ENCODE measurements around the gene KRTAP10-1. TPM values are rescaled to one million over a fixed set of nuclear protein-coding genes. Genes with fewer than 3 reads are reported as not detected.
"Not testable (repeated sequence)": the region's sequence is repeated elsewhere in the genome, so short reads cannot be mapped to it uniquely, and the experiment has no call there.

Gene KRTAP10-1
- total RNA-seq, 1 donor from 2014 or later = not detected

DNA sequence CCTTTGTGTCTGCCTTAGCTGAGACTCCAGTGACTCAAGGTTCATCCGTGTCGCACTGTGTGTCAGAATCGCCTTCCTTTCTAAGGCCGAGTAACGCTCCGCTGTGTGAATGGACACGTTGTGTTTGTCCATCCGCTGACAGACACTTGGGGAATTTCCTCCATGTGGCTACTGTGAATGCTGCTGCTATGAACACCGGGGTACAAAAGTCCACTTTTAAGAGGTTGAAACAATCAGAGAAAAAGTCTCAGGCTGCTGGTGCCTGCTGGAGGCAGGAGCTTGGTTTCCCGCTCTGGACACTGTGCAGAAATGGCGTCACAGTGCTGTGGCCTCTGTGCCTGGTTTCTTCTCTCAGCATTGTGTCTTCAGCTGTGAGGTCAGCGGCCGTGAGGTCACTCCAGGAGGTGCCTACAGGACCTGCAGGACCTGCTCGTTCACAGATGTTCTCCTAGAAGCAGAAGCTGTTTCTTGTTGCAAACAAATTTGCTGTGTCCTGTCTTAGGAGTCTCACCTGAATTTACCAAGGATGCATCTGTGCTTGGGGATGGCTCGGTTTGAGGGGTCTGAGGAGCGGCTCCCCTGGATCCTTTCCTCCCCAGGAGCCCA is 34.2 kb downstream of the KRTAP10-1 start:
- H3K79me2 ChIP-seq (ENCODE audit: low read depth) = no peaks in the 10 kb centered on the region
- no peaks in the 10 kb centered on the region for H3F3A ChIP-seq (ENCODE audit: low read depth)
- peaks cover 7% of the 10 kb centered on the region for H3K4me1 Mint-ChIP-seq
- no peak overlapping the region for H3K9ac ChIP-seq
- no peak overlapping the region for H3K4me3 ChIP-seq
- H3K36me3 Mint-ChIP-seq = no peaks in the 10 kb centered on the region
- H3K27ac ChIP-seq = no peak overlapping the region
- H4K20me1 ChIP-seq (ENCODE audit: low read depth) = no peaks in the 10 kb centered on the region
- H3K4me1 ChIP-seq = peaks cover 7% of the 10 kb centered on the region
- no peak for DNase-seq (ENCODE audit: low spot score)
- no peak for TF ChIP-seq EZH2 (IDR thresholded peaks at IDR 0.05)
- no peaks in the 10 kb centered on the region for H3K9me3 Mint-ChIP-seq
- H3K4me2 ChIP-seq = no peak overlapping the region
- no peak overlapping the region for H3K4me3 Mint-ChIP-seq
- H3K27me3 Mint-ChIP-seq (ENCODE audit: insufficient read depth, low read depth) = no peaks in the 10 kb centered on the region
- no peaks in the 10 kb centered on the region for H3K27me3 ChIP-seq
- H2AFZ ChIP-seq (replicated peaks) = peak overlapping the region; percentile 10
- H3K36me3 ChIP-seq = no peaks in the 10 kb centered on the region
- no peaks in the 10 kb centered on the region for H3K9me3 ChIP-seq (ENCODE audit: low read depth)
- H3K27ac Mint-ChIP-seq = peak overlapping the region; percentile 32

DNA sequence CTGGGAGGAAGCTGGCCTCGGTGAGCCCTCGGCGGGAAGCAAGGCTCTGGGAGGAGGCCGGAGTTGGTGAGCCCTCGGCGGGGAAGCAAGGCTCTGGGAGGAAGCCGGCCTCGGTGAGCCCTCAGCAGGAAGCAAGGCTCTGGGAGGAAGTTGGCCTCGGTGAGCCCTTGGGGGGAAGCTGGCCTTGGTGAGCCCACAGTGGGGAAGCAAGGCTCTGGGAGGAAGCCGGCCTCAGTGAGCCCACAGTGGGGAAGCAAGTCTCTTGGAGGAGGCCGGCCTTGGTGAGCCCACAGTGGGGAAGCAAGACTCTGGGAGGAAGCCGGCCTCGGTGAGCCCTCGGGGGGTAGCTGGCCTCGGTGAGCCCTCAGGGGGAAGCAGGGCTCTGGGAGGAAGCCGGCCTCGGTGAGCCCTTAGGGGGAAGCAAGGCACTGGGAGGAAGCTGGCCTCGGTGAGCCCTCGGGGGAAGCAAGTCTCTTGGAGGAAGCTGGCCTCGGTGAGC is 36.0 kb downstream of the KRTAP10-1 start:
- Histone ChIP-seq H3K27ac (no peak overlapping the region), H2AFZ (replicated peaks) (no peak overlapping the region), H3K4me3 (no peak overlapping the region), H3F3A (ENCODE audit: low read depth) (no peaks in the 10 kb centered on the region), H4K20me1 (ENCODE audit: low read depth) (no peaks in the 10 kb centered on the region), H3K9ac (no peak overlapping the region), H3K4me1 (peaks cover 7% of the 10 kb centered on the region), H3K9me3 (ENCODE audit: low read depth) (no peaks in the 10 kb centered on the region), H3K79me2 (ENCODE audit: low read depth) (no peaks in the 10 kb centered on the region), H3K36me3 (no peaks in the 10 kb centered on the region), H3K27me3 (no peaks in the 10 kb centered on the region), H3K4me2 (no peak overlapping the region)
- no peak for DNase-seq (ENCODE audit: low spot score)
- Mint-ChIP-seq H3K4me1 (peaks cover 7% of the 10 kb centered on the region), H3K4me3 (no peak overlapping the region), H3K36me3 (no peaks in the 10 kb centered on the region), H3K27me3 (ENCODE audit: insufficient read depth, low read depth) (no peaks in the 10 kb centered on the region), H3K9me3 (no peaks in the 10 kb centered on the region), H3K27ac (no peak overlapping the region)
- TF ChIP-seq EZH2phosphoT487 (IDR thresholded peaks at IDR 0.05) = no peak
- TF ChIP-seq, protein P1, sequence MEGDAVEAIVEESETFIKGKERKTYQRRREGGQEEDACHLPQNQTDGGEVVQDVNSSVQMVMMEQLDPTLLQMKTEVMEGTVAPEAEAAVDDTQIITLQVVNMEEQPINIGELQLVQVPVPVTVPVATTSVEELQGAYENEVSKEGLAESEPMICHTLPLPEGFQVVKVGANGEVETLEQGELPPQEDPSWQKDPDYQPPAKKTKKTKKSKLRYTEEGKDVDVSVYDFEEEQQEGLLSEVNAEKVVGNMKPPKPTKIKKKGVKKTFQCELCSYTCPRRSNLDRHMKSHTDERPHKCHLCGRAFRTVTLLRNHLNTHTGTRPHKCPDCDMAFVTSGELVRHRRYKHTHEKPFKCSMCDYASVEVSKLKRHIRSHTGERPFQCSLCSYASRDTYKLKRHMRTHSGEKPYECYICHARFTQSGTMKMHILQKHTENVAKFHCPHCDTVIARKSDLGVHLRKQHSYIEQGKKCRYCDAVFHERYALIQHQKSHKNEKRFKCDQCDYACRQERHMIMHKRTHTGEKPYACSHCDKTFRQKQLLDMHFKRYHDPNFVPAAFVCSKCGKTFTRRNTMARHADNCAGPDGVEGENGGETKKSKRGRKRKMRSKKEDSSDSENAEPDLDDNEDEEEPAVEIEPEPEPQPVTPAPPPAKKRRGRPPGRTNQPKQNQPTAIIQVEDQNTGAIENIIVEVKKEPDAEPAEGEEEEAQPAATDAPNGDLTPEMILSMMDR (IDR thresholded peaks at IDR 0.05) = no peak
- no peak for TF ChIP-seq EZH2 (IDR thresholded peaks at IDR 0.05)

DNA sequence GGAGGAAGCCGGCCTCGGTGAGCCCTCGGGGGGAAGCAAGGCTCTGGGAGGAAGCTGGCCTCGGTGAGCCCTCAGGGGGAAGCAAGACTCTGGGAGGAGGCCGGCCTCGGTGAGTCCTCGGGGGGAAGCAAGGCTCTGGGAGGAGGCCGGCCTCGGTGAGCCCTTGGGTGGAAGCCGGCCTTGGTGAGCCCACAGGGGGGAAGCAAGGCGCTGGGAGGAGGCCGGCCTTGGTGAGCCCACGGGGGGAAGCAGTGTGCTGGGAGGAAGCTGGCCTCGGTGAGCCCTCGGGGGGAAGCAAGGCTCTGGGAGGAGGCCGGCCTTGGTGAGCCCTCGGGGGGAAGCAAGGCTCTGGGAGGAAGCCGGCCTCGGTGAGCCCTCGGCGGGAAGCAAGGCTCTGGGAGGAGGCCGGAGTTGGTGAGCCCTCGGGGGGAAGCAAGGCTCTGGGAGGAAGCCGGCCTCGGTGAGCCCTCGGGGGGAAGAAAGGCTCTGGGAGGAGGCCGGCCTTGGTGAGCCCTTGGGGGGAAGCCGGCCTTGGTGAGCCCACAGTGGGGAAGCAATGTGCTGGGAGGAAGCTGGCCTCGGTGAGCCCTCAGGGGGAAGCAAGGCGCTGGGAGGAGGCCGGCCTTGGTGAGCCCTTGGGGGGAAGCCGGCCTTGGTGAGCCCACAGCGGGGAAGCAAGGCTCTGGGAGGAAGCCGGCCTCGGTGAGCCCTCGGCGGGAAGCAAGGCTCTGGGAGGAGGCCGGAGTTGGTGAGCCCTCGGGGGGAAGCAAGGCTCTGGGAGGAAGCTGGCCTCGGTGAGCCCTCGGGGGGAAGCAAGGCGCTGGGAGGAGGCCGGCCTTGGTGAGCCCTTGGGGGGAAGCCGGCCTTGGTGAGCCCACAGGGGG is 36.7 kb downstream of the KRTAP10-1 start:
- H3K4me3 ChIP-seq; H3K4me2 ChIP-seq; H2AFZ ChIP-seq (replicated peaks); H3K27me3 ChIP-seq; H3K9me3 ChIP-seq (ENCODE audit: low read depth); H3F3A ChIP-seq (ENCODE audit: low read depth); H3K36me3 ChIP-seq; H3K4me3 Mint-ChIP-seq; H3K79me2 ChIP-seq (ENCODE audit: low read depth); H3K27me3 Mint-ChIP-seq (ENCODE audit: insufficient read depth, low read depth); H3K27ac ChIP-seq; H3K27ac Mint-ChIP-seq; DNase-seq (ENCODE audit: low spot score); H4K20me1 ChIP-seq (ENCODE audit: low read depth); H3K9ac ChIP-seq; H3K9me3 Mint-ChIP-seq; H3K36me3 Mint-ChIP-seq: not testable (repeated sequence)
- H3K4me1 Mint-ChIP-seq = peaks cover 12% of the 10 kb centered on the region
- peaks cover 11% of the 10 kb centered on the region for H3K4me1 ChIP-seq

DNA sequence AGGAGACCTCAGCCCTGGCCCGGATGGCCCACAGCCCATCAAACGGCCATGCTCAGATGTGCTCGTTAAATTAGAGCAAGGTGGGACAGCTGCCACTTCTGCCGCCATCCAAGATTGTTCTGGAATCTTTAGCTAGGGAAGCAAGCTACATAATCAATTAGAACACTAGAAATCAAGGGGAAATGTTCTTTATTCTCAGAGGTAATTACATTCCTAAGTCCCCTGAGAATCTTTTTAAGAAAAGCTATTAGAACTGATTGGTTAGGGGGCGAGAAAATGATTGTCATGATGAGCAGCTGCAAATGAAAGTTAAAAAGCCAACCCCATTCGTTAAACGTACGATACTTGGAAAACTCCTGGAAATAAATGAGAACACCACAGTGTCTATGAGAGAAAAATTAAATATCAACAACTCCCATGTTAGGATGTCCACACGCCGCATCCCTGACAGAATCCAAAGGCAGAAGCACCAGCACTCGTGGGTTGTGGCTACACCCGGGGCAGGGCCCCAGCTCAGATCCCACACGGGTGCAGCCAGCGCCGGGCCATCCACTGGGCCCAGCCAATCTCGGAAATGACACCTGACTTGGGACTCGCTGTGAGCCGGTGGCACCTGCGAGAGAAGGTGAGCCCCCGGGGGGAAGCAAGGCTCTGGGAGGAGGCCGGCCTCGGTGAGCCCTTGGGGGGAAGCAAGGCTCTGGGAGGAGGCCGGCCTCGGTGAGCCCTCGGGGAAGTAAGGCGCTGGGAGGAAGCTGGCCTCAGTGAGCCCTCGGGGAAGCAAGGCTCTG is 37.6 kb downstream of the KRTAP10-1 start:
- no peak overlapping the region for H3K4me3 Mint-ChIP-seq
- Histone ChIP-seq H3K4me2 (no peak overlapping the region), H2AFZ (replicated peaks) (no peak overlapping the region), H3F3A (ENCODE audit: low read depth) (peaks cover under 1% of the 10 kb centered on the region), H3K36me3 (no peaks in the 10 kb centered on the region), H3K9ac (no peak overlapping the region), H3K4me3 (no peak overlapping the region), H3K79me2 (ENCODE audit: low read depth) (no peaks in the 10 kb centered on the region), H3K27me3 (no peaks in the 10 kb centered on the region), H3K4me1 (peaks cover 20% of the 10 kb centered on the region), H3K27ac (no peak overlapping the region), H3K9me3 (ENCODE audit: low read depth) (no peaks in the 10 kb centered on the region), H4K20me1 (ENCODE audit: low read depth) (no peaks in the 10 kb centered on the region)
- H3K36me3 Mint-ChIP-seq = no peaks in the 10 kb centered on the region
- H3K27ac Mint-ChIP-seq = peak overlapping the region; percentile 54
- H3K4me1 Mint-ChIP-seq = peaks cover 21% of the 10 kb centered on the region
- TF ChIP-seq EZH2 (IDR thresholded peaks at IDR 0.05) (no peak), EZH2phosphoT487 (IDR thresholded peaks at IDR 0.05) (no peak)
- TF ChIP-seq, protein P1 (IDR thresholded peaks at IDR 0.05) = no peak
- no peaks in the 10 kb centered on the region for H3K9me3 Mint-ChIP-seq
- no peaks in the 10 kb centered on the region for H3K27me3 Mint-ChIP-seq (ENCODE audit: insufficient read depth, low read depth)
- no peak for DNase-seq (ENCODE audit: low spot score)

Measured in neural progenitor cell (in vitro differentiated cells).